Measurements from ENCODE around the gene ZNF331.

The ZNF331 gene

GRCh38 chr19:53555352-53555751 is 17.4 kb downstream of the ZNF331 start:
- DNase-seq (ENCODE audit: insufficient read length, low spot score) = no peak
- FAIRE-seq = no peak

GRCh38 chr19:53571339-53571738 is 33.4 kb downstream of the ZNF331 start:
- no peak for DNase-seq (ENCODE audit: insufficient read length, low spot score)
- no peak for FAIRE-seq

- FAIRE-seq (no peak), DNase-seq (ENCODE audit: insufficient read length, low spot score) (no peak)
Measured at GRCh38 chr19:53576941-53577653, 39.2 kb downstream of the ZNF331 start.

- FAIRE-seq (no peak), DNase-seq (ENCODE audit: insufficient read length, low spot score) (no peak)
Measured at GRCh38 chr19:53577968-53578367, 40.0 kb downstream of the ZNF331 start.

DNA sequence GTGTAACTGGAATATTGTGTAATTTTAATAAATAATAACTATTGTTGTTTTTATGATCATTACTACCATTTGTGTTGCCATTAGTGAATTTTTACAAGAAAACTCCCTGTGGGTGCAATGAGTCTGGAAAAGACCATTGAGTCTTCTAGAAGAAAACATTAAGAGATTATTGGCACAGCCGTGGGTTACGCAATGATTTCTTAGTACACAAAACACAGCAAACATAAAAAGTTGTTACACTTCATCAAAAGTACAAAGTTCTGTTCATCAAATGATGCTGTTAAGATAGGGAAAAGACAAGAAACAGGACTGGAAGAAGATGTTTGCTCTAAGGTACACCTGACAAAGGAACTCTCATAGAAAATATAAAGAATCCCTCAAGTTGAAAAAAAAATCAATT is 41.6 kb downstream of the ZNF331 start:
- FAIRE-seq (no peak), DNase-seq (ENCODE audit: insufficient read length, low spot score) (no peak)

DNA sequence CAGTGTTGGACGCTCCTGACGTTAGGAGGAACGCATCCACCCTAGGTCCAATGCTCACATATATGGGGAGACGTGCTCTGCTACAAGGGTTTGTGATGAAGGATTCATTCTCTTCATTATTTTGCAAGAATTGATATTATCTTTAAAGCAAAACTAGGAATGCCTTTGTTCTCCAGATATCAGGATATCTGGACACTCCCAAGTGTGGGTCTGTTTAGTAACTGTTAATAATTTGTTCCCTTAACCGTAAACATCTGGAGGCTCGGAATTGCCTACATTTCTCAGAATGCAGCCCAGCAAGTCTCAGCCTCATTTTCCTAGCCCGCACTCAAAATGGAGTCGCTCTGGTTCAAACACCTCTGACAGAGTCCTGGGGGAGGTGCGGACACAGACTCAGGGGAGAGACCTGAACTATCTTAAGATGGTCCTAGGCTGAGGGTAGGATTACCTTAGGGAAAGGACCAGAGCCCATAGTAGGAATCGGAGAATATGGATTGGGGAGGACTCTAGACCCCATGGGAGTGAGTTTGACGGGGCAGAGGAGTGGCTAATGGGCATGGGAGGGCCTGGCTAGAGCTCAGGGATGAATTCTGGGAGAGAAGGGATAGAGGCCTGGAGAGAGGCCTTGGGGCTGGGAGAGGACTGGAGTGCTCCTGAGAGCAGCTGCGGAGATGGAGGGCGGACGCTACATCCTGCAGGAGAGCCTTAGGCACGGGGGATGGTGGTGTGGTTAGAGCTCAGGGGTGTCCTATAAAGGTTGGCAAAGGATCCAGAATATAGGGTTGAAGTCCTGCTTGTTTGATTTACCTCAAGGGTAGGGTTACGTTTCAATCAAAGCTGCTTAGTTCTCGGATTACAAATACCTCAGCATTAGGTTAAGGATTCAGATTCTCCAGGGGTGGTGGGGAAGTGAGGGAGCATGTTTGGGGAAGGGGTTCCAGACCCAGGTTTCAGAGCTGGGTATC is 43.2 kb downstream of the ZNF331 start:
- DNase-seq (ENCODE audit: insufficient read length, low spot score) (no peak), FAIRE-seq (no peak)

DNA sequence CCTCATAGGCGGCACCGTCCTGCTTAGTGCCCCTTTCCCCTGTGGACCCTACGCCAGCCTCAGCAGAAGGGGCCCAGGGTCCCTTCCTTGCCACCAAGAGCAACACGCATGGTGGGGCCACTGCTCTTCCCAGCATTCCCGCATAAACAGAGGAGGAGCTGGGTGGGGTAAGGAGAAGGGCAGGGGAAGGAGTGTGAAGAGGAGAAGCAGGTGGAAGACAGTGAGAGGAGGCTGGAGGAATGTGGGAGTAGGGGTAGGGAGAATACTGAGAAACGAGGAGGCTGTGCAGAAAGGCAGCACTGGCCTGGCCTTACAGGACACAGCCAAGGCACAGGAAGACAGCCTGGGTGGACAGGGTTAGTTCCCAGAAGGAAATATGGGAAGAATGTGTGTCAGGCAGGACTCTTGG is 43.9 kb downstream of the ZNF331 start:
- DNase-seq (ENCODE audit: insufficient read length, low spot score) (no peak), FAIRE-seq (no peak)

- no peak for DNase-seq (ENCODE audit: insufficient read length, low spot score)
- FAIRE-seq = no peak
Measured at GRCh38 chr19:53583181-53583580, 45.2 kb downstream of the ZNF331 start.

DNA sequence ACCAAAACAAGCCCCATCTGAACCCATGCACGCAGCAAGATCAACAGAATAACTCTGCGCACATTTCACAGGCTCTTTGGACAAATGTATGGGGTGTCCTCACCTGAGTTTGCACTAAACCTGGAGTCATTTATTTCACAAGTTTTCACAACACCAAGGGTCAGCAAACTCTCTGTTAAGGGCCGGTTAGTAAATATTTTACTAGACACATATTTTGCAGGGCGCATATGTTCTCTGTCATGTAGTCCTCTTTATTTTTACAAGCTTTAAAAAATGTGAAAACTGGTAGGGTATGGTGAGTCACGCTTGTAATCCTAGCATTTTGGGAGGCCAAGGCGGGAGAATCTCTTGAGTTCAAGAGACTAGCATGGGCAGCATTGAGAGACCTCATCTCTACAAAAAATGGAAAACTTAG is 48.3 kb downstream of the ZNF331 start:
- FAIRE-seq (no peak), DNase-seq (ENCODE audit: insufficient read length, low spot score) (no peak)

DNA sequence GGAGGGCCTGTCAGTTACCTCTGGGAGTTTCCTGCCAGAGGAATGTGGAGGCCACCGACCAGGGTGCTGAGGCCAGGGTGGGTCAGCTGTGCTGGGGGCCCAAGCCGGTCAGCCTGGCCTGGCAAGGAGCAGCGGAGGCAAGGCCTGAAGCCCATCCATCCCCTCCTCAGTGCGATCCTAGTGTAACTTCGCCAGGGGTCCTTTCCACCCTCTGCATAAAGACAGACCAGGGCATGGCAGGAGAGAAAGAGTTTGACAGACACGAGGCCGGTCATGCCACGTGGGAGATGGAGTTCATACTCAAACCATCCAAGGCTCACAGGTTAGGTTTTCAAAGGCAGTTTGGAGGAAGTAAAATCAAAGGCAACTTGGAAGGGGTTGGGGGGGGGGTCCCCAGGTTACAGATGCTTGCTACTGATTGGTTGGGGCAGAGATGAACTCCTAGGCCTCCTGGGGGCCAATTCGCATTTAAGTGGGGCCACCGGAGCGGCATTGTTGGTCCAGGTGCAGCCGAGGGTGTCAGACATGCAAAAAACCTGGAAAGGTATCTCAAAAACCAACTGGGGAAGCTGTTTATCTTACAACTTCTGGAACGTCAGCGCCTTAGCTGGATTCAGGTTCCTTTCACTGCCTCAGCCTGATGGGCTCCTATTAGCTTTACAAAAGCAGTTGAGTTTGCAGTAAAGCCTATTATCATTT is 57.0 kb downstream of the ZNF331 start:
- no peak for DNase-seq (ENCODE audit: insufficient read length, low spot score)
- no peak for FAIRE-seq

DNA sequence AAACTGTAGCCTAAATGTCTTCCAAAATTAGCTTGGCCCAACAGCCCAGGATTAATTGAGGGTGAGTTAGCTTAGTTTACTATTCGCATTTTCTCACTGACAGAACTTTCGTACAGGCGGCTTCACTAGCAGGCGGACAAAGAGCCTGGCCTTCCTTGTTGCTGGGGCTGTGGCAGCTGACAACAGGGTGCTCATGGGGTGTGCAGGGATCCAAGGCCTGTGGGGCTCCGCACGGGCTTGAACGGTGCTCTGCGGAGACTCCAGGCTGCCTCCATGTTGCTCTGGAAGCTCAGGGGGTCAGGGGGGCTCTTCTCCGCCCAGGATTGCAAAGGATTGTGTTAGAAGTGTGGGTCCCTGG is 57.5 kb downstream of the ZNF331 start:
- DNase-seq (ENCODE audit: insufficient read length, low spot score) (no peak), FAIRE-seq (no peak)

GRCh38 chr19:53596056-53596455 is 58.1 kb downstream of the ZNF331 start:
- no peak for FAIRE-seq
- DNase-seq (ENCODE audit: insufficient read length, low spot score) = no peak

DNA sequence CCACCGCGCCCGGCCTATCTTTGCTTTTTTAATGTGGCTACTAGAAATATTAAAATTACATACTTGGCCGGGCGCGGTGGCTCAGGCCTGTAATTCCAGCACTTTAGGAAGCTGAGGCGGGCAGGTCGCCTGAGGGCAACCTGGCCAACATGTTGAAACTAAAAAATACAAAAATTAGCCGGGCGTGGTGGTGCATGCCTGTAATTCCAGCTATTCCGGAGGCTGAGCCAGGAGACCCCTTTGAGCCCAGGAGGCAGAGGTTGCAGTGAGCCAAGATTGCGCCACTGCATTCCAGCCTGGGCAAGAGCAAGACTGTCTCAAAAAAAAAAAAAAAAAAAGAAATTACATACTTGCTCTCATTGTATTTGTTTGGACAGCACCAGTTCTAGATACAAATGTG is 59.1 kb downstream of the ZNF331 start:
- FAIRE-seq (no peak), DNase-seq (ENCODE audit: insufficient read length, low spot score) (no peak)

DNA sequence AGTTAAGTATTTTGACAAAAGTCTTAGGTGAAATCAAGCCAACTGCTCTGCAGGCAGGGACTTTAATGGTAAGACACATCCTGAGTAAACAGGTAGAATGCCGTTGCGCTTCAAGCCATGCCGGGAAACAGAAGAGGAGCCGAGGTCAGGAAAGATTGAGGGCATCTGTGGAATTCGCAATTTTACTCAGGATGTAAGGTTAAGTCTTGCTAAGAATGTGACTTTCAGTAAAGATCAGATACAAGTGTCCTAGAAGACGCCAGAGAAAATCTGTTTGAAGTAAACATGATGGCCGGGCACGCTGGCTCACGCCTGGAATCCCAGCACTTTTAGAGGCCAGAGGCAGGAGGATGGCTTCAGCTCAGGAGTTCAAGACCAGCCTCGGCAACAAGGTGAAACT is 60.4 kb downstream of the ZNF331 start:
- DNase-seq (ENCODE audit: insufficient read length, low spot score) (no peak), FAIRE-seq (no peak)

DNA sequence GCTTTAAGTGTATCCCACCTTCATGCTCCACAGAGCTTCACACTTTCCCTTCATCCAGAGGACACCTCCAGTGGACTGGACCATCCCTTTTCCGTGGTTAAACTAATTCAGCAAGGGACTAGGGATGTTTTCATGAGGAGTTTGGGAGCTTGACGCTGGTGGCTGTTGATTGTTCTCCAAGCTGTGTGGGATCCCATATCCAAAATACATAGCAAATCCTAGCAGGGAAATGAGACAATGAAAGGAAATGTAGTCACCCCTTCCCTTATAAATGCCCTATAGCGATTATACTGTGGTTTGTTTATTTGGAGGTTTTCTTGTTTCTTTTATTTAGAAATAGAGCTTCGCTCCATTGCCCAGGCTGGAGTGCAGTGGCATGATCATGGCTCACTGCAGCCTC is 62.3 kb downstream of the ZNF331 start:
- FAIRE-seq = no peak
- DNase-seq (ENCODE audit: insufficient read length, low spot score) = no peak

- DNase-seq (ENCODE audit: insufficient read length, low spot score) (no peak), FAIRE-seq (no peak)
Measured at GRCh38 chr19:53606031-53606430, 68.1 kb downstream of the ZNF331 start.

DNA sequence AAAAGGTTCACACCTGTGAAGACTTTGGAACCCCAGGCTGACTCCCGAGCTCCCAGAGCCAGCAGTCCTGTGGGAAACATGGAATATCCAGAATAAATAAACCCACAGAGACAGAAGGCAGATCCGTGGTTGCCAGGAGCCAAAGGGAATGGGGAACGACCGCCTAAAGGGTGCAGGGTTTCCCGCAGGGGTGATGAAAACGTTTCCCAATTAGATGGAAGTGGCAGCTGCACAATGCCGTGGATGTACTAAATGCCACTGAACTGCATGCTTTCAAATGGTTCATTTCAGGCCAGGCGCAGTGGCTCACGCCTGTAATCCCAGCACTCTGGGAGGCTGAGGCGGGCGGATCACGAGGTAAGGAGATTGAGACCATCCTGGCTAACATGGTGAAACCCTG is 70.4 kb downstream of the ZNF331 start:
- no peak for DNase-seq (ENCODE audit: insufficient read length, low spot score)
- no peak for FAIRE-seq

DNA sequence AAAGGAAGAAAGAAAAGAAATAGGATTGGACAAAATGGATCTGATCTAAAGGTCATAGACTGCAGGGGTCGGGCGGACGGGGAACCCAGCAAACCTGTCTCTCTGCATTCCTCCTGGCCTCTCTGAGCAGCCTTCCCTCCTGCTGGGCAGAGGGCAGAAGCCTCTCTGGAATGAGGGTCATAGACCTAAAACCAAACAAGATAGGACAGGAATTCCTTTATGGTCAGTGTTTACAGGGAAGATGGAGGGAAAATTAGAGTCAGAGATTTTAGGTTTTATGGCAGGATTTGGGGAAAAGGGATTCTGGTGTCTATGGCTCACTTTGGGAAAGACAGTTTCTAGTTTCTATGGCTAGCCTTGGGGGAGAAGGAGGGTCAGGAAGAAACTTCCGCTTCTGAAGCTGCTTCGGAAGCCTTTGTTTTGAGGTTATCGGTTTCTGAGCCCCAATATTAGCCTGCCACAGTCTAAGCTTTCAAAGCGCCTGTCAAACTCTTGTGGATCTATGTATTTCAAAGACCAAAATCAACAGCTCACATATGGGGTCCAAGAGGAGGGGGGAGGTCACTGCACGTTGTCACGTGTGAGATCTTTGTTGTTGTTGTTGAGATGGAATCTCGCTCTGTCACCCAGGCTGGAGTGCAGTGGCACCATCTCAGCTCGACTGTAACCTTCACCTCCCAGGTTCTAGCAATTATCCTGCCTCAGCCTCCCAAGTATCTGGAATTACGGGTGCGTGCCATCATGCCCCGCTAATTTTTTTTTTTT is 75.0 kb downstream of the ZNF331 start:
- no peak for FAIRE-seq

GRCh38 chr19:53621885-53622740 is 84.2 kb downstream of the ZNF331 start:
- FAIRE-seq (no peak), DNase-seq (ENCODE audit: insufficient read length, low spot score) (no peak)

More for the DNA sequence above, 75.0 kb downstream of the ZNF331 start:
- no peak for DNase-seq (ENCODE audit: insufficient read length, low spot score)

Measured in GM19239 (cell line).